ENCODE results near the gene CD247.

- TF ChIP-seq CTCF (IDR thresholded peaks at IDR 0.05), result no peak
- no peak for TF ChIP-seq REST (IDR thresholded peaks at IDR 0.05; ENCODE audit: insufficient read depth in 1 of 2, low read depth in 2 of 2, low read length in 1 of 2)
- no peak for TF ChIP-seq TCF7L2 (IDR thresholded peaks at IDR 0.05; ENCODE audit: low read depth, low read length)
- TF ChIP-seq POLR2AphosphoS5 (IDR thresholded peaks at IDR 0.05; ENCODE audit: low read depth, low read length), result no peak
These were observed 117.9 kb downstream of the CD247 start for GRCh38 chr1:167400359-167400953.

All from Panc1 (cell line).